Measurements from ENCODE around the gene PEPD.

The PEPD gene

GRCh38 chr19:33517922-33518321, 3.7 kb downstream of the PEPD start:
- H2AFZ ChIP-seq (ENCODE audit: low read depth, low read length, severe bottlenecking), result no peak overlapping the region
- no peak overlapping the region for H3K4me2 ChIP-seq (ENCODE audit: low read depth, low read length, poor library complexity, severe bottlenecking)
- H3K27ac ChIP-seq (ENCODE audit: low read depth, low read length), result no peak overlapping the region
- H3K27me3 ChIP-seq (ENCODE audit: low read length), result no peaks in the 10 kb centered on the region
- no peaks in the 10 kb centered on the region for H3K9me2 ChIP-seq (replicated peaks; ENCODE audit: insufficient read depth, low read length)
- no peaks in the 10 kb centered on the region for H3K36me3 ChIP-seq (ENCODE audit: low read length)
- no peak overlapping the region for H3K4me3 ChIP-seq (ENCODE audit: insufficient read depth, low read length, poor library complexity, severe bottlenecking)
- H3K9ac ChIP-seq (ENCODE audit: low read length), result no peak overlapping the region
- H3K79me2 ChIP-seq (ENCODE audit: insufficient read depth, low read length), result no peaks in the 10 kb centered on the region
- no peak for TF ChIP-seq CTCF (IDR thresholded peaks at IDR 0.05; ENCODE audit: insufficient read depth, low read length, poor library complexity, severe bottlenecking)
- no peak for TF ChIP-seq EZH2phosphoT487 (conservative IDR thresholded peaks at IDR 0.05; ENCODE audit: low read length)
- no peaks in the 10 kb centered on the region for H3F3A ChIP-seq (ENCODE audit: insufficient read depth)
- H4K20me1 ChIP-seq (ENCODE audit: low read depth, low read length), result no peaks in the 10 kb centered on the region
- H3K9me3 ChIP-seq (ENCODE audit: insufficient read depth, low read length), result no peaks in the 10 kb centered on the region

GRCh38 chr19:33515921-33516320, 5.7 kb downstream of the PEPD start:
- no peak overlapping the region for H3K27ac ChIP-seq (ENCODE audit: low read depth, low read length)
- no peaks in the 10 kb centered on the region for H3K79me2 ChIP-seq (ENCODE audit: insufficient read depth, low read length)
- no peaks in the 10 kb centered on the region for H3K27me3 ChIP-seq (ENCODE audit: low read length)
- H3K9ac ChIP-seq (ENCODE audit: low read length), result no peak overlapping the region
- H3F3A ChIP-seq (ENCODE audit: insufficient read depth), result no peaks in the 10 kb centered on the region
- no peak overlapping the region for H3K4me3 ChIP-seq (ENCODE audit: insufficient read depth, low read length, poor library complexity, severe bottlenecking)
- H3K4me2 ChIP-seq (ENCODE audit: low read depth, low read length, poor library complexity, severe bottlenecking), result no peak overlapping the region
- no peak overlapping the region for H2AFZ ChIP-seq (ENCODE audit: low read depth, low read length, severe bottlenecking)
- H3K36me3 ChIP-seq (ENCODE audit: low read length), result no peaks in the 10 kb centered on the region
- no peaks in the 10 kb centered on the region for H3K9me2 ChIP-seq (replicated peaks; ENCODE audit: insufficient read depth, low read length)
- H4K20me1 ChIP-seq (ENCODE audit: low read depth, low read length), result no peaks in the 10 kb centered on the region
- H3K9me3 ChIP-seq (ENCODE audit: insufficient read depth, low read length), result no peaks in the 10 kb centered on the region
- TF ChIP-seq CTCF (IDR thresholded peaks at IDR 0.05; ENCODE audit: insufficient read depth, low read length, poor library complexity, severe bottlenecking) (no peak), EZH2phosphoT487 (conservative IDR thresholded peaks at IDR 0.05; ENCODE audit: low read length) (no peak)

GRCh38 chr19:33514885-33515551, 6.6 kb downstream of the PEPD start:
- Histone ChIP-seq H3K79me2 (ENCODE audit: insufficient read depth, low read length) (no peaks in the 10 kb centered on the region), H3K4me3 (ENCODE audit: insufficient read depth, low read length, poor library complexity, severe bottlenecking) (no peak overlapping the region), H3F3A (ENCODE audit: insufficient read depth) (no peaks in the 10 kb centered on the region), H3K9me2 (replicated peaks; ENCODE audit: insufficient read depth, low read length) (no peaks in the 10 kb centered on the region), H2AFZ (ENCODE audit: low read depth, low read length, severe bottlenecking) (no peak overlapping the region), H4K20me1 (ENCODE audit: low read depth, low read length) (no peaks in the 10 kb centered on the region), H3K27me3 (ENCODE audit: low read length) (no peaks in the 10 kb centered on the region), H3K27ac (ENCODE audit: low read depth, low read length) (no peak overlapping the region), H3K4me2 (ENCODE audit: low read depth, low read length, poor library complexity, severe bottlenecking) (no peak overlapping the region), H3K36me3 (ENCODE audit: low read length) (no peaks in the 10 kb centered on the region), H3K9me3 (ENCODE audit: insufficient read depth, low read length) (no peaks in the 10 kb centered on the region), H3K9ac (ENCODE audit: low read length) (no peak overlapping the region)
- TF ChIP-seq EZH2phosphoT487 (conservative IDR thresholded peaks at IDR 0.05; ENCODE audit: low read length) (no peak), CTCF (IDR thresholded peaks at IDR 0.05; ENCODE audit: insufficient read depth, low read length, poor library complexity, severe bottlenecking) (no peak)
